SK-N-SH (cell line): ENCODE results near the gene CAPN9. TPM values are rescaled to one million over a fixed set of nuclear protein-coding genes. Genes with fewer than 3 reads are reported as not detected.

Experiments used
- CTCF ChIA-PET: fragments of 300-600, 350-600 bp; formaldehyde crosslinking; extraction: SDS; loops from one replicate; lab custom pipeline; 2021; lab: Yijun Ruan, JAX
- POLR2A ChIA-PET: fragments of 350-600 bp; sonication (Branson Sonifier 250); formaldehyde crosslinking; extraction: SDS; loops from one replicate; lab custom pipeline; 2020; ENCODE audit warnings: antibody characterized with exemption, inconsistent platforms; lab: Yijun Ruan, JAX
- DNase-seq: peaks from one replicate; pipeline ENCODE4 v3.0.0; 2012
- H2AFZ ChIP-seq: fragments of 200-600 bp; sonication (generic); 2 replicates; pipeline ENCODE4 v1.8.1; 2016; ENCODE audit warnings: antibody characterized with exemption, mild to moderate bottlenecking, low read depth
- H3F3A ChIP-seq: fragments of 200-600 bp; sonication (generic); replicated peaks from 2 replicates; pipeline ENCODE3; 2016; ENCODE audit warnings: antibody characterized with exemption, mild to moderate bottlenecking; ENCODE audit not compliant: insufficient read depth
- H3K27ac ChIP-seq, 2 experiments: fragments of 200-500 bp in 1 of 2; fragments of 200-600 bp in 1 of 2; sonication (Bioruptor generic) in 1 of 2; sonication (generic), shearing (Covaris generic) in 1 of 2; 2 replicates each; pipeline versions ENCODE4 v1.5.1 to v1.6.1; 2014 to 2016; ENCODE audit warnings: low read depth in 2 of 2, inconsistent platforms in 1 of 2, low read length in 1 of 2, mild to moderate bottlenecking in 1 of 2, mixed read lengths in 1 of 2
- H3K27me3 ChIP-seq: fragments of 200-600 bp; sonication (generic), shearing (Covaris generic); 2 replicates; pipeline ENCODE4 v1.6.1; 2016; ENCODE audit warnings: mixed run types; ENCODE audit not compliant: insufficient read depth
- H3K36me3 ChIP-seq, 2 experiments: fragments of 200-500 bp in 1 of 2; fragments of 200-600 bp in 1 of 2; sonication (Bioruptor generic) in 1 of 2; sonication (generic) in 1 of 2; replicated peaks in 1 of 2; 2 replicates each; pipeline versions ENCODE3 to v1.5.1; 2014 to 2016; ENCODE audit warnings: low read length in 1 of 2, mild to moderate bottlenecking in 1 of 2; ENCODE audit not compliant: insufficient read depth in 2 of 2, control insufficient read depth in 1 of 2
- H3K4me1 ChIP-seq, 2 experiments: fragments of 200-500 bp in 1 of 2; fragments of 200-600 bp in 1 of 2; sonication (Bioruptor generic) in 1 of 2; sonication (generic), shearing (Covaris generic) in 1 of 2; 2 replicates each; pipeline versions ENCODE4 v1.5.1 to v1.6.1; 2014 to 2016; ENCODE audit warnings: low read depth in 1 of 2, low read length in 1 of 2, mixed run types in 1 of 2; ENCODE audit not compliant: insufficient read depth in 2 of 2, control insufficient read depth in 1 of 2
- H3K4me2 ChIP-seq: fragments of 200-600 bp; sonication (generic), shearing (Covaris generic); 2 replicates; pipeline ENCODE4 v1.6.1; 2017; ENCODE audit warnings: mixed run types
- H3K4me3 ChIP-seq, 2 experiments: fragments of 200-500 bp in 1 of 2; fragments of 200-600 bp in 1 of 2; sonication (Bioruptor generic) in 1 of 2; sonication (generic), shearing (Covaris generic) in 1 of 2; 2 replicates each; pipeline versions ENCODE4 v1.5.1 to v1.8.1; 2014 to 2016; ENCODE audit warnings: low read depth in 2 of 2, inconsistent platforms in 1 of 2, low read length in 1 of 2, mild to moderate bottlenecking in 1 of 2, mixed read lengths in 1 of 2, moderate library complexity in 1 of 2
- H3K79me2 ChIP-seq: fragments of 200-600 bp; sonication (generic); 2 replicates; pipeline ENCODE4 v1.8.1; 2017; ENCODE audit warnings: mild to moderate bottlenecking; ENCODE audit not compliant: insufficient read depth
- H3K9ac ChIP-seq: fragments of 200-600 bp; sonication (generic); 2 replicates; pipeline ENCODE4 v1.6.1; 2017; ENCODE audit warnings: mixed run types
- H3K9me2 ChIP-seq: fragments of 200-600 bp; sonication (generic); 2 replicates; pipeline ENCODE4 v1.6.1; 2017; ENCODE audit warnings: mixed run types
- H3K9me3 ChIP-seq: fragments of 200-600 bp; sonication (generic); 2 replicates; pipeline ENCODE4 v1.6.1; 2017; ENCODE audit warnings: mixed run types, mild to moderate bottlenecking, moderate library complexity
- H4K20me1 ChIP-seq: fragments of 200-600 bp; sonication (generic); 2 replicates; pipeline ENCODE4 v1.6.1; 2017; ENCODE audit warnings: mild to moderate bottlenecking, mixed run types; ENCODE audit not compliant: insufficient read depth
- CTCF ChIP-seq: fragments of 200-600 bp; sonication (generic); IDR thresholded peaks from 2 replicates; pipeline ENCODE4 v1.6.1; 2017; ENCODE audit warnings: antibody characterized with exemption, mild to moderate bottlenecking, moderate library complexity
- ELF1 ChIP-seq: IDR thresholded peaks from 2 replicates; pipeline ENCODE4 v1.4.0; 2012
- FOSL2 ChIP-seq: IDR thresholded peaks from 2 replicates; pipeline ENCODE4 v1.4.0; 2012; ENCODE audit warnings: low read depth, mild to moderate bottlenecking, moderate library complexity, borderline replicate concordance
- FOXJ3 ChIP-seq: sonication (generic); formaldehyde crosslinking; IDR thresholded peaks from 2 replicates; pipeline ENCODE4 v1.5.1; 2020; ENCODE audit warnings: mild to moderate bottlenecking, missing genetic modification reagents
- GABPA ChIP-seq: IDR thresholded peaks from 2 replicates; pipeline ENCODE4 v1.4.0; 2012; ENCODE audit warnings: low read depth, mild to moderate bottlenecking
- MEF2A ChIP-seq: IDR thresholded peaks from 2 replicates; pipeline ENCODE4 v1.4.0; 2012; ENCODE audit warnings: low read depth, borderline replicate concordance
- NFIC ChIP-seq: IDR thresholded peaks from 2 replicates; pipeline ENCODE4 v1.4.0; 2012; ENCODE audit warnings: borderline replicate concordance
- NRF1 ChIP-seq: IDR thresholded peaks from 2 replicates; pipeline ENCODE4 v1.6.1; 2012; ENCODE audit warnings: low read depth, mild to moderate bottlenecking, low read length
- RCOR1 ChIP-seq: fragments of 150-350 bp; IDR thresholded peaks from 2 replicates; pipeline ENCODE4 v1.6.1; 2017; ENCODE audit warnings: antibody characterized with exemption, low read length
- RXRA ChIP-seq: IDR thresholded peaks from 2 replicates; pipeline ENCODE4 v1.4.0; 2012; ENCODE audit warnings: low read depth, mild to moderate bottlenecking, borderline replicate concordance
- SIN3A ChIP-seq: IDR thresholded peaks from 2 replicates; pipeline ENCODE4 v1.6.1; 2012; ENCODE audit warnings: low read depth, mild to moderate bottlenecking, low read length, moderate library complexity, borderline replicate concordance
- SMC3 ChIP-seq: IDR thresholded peaks from 2 replicates; pipeline ENCODE4 v1.6.1; 2012; ENCODE audit warnings: low read depth, low read length, improper control_type of control experiment
- ZBTB33 ChIP-seq: IDR thresholded peaks from 2 replicates; pipeline ENCODE4 v1.4.0; 2012; ENCODE audit warnings: low read depth, borderline replicate concordance
- WGBS: methylation state at CpG from one replicate; pipeline ENCODE4 v1.1.6; 2017; ENCODE audit warnings: low lambda C conversion rate; 5-methylcytosine and 5-hydroxymethylcytosine counted together
- polyA plus RNA-seq, 3 experiments: library from polyadenylated mRNA; depleted of rRNA; stranded (reverse); fragments of >200 nt; gene quantifications; 2 replicates each; pipeline ENCODE4 v1.2.3, GENCODE V29; 2012

The CAPN9 gene
- polyA plus RNA-seq, 1 of the 3 experiments (the other 2 are of a cell fraction), result not detected

GRCh38 chr1:230809256-230809990, 62.2 kb downstream of the CAPN9 start:
- Histone ChIP-seq H3F3A (no peaks in the 10 kb centered on the region), H3K4me1 (no peaks in the 10 kb centered on the region), H3K27ac (no peak overlapping the region), H3K4me3 (no peak overlapping the region), H3K9me3 (peaks cover 9% of the 10 kb centered on the region; the same call in 1 of the 2 replicates), H3K9ac (no peak overlapping the region), H3K4me2 (no peak overlapping the region), H4K20me1 (no peaks in the 10 kb centered on the region), H3K36me3 (no peaks in the 10 kb centered on the region), H3K9me2 (no peaks in the 10 kb centered on the region), H2AFZ (no peak overlapping the region), H3K27me3 (no peaks in the 10 kb centered on the region), H3K79me2 (no peaks in the 10 kb centered on the region)
- no peak for TF ChIP-seq FOSL2
- ChIA-PET POLR2A (no interaction called here), CTCF (interaction anchor here (0.7 kb wide), 1 partner anchor 48 kb away, joined by 3 read pairs; no protein-coding TSS in a partner anchor)
- WGBS, result 50% methylated on average over 8 of the region's 8 CpGs
- DNase-seq, result no peak

- Histone ChIP-seq H2AFZ (no peak overlapping the region), H4K20me1 (no peaks in the 10 kb centered on the region), H3K9ac (no peak overlapping the region), H3K9me2 (no peaks in the 10 kb centered on the region), H3F3A (no peaks in the 10 kb centered on the region), H3K27ac (no peak overlapping the region), H3K9me3 (peaks cover 9% of the 10 kb centered on the region; the same call in 1 of the 2 replicates), H3K27me3 (no peaks in the 10 kb centered on the region), H3K4me1 (no peaks in the 10 kb centered on the region), H3K36me3 (no peaks in the 10 kb centered on the region), H3K4me3 (no peak overlapping the region), H3K79me2 (no peaks in the 10 kb centered on the region), H3K4me2 (no peak overlapping the region)
- 40% methylated on average over 2 of the region's 2 CpGs for WGBS
- TF ChIP-seq ELF1 (no peak), MEF2A (no peak), ZBTB33 (no peak), CTCF (no peak), NRF1 (no peak), RXRA (no peak), SMC3 (no peak), RCOR1 (no peak), GABPA (no peak), NFIC (no peak), SIN3A (no peak), FOXJ3 (CRISPR knock-in tag) (no peak), FOSL2 (no peak)
- ChIA-PET CTCF (no interaction called here), POLR2A (no interaction called here)
- DNase-seq, result no peak
Measured at GRCh38 chr1:230812568-230812967, 65.4 kb downstream of the CAPN9 start.
